H1 (cell line): Measurements from ENCODE around the gene RUVBL2. TPM values are rescaled to one million over a fixed set of nuclear protein-coding genes. Genes with fewer than 3 reads are reported as not detected.

Experiments
- CTCF ChIA-PET: fragments of 300-600 bp; sonication (Branson Sonifier 250); formaldehyde crosslinking; loops from one replicate; lab custom pipeline; 2021; ENCODE audit not compliant: partially characterized antibody; lab: Charles Lee
- POLR2A ChIA-PET: fragments of 300-600 bp; sonication (Branson Sonifier 250); formaldehyde crosslinking; loops from one replicate; lab custom pipeline; 2021; ENCODE audit warnings: inconsistent platforms; ENCODE audit not compliant: partially characterized antibody; lab: Charles Lee
- DNase-seq, 2 experiments: peaks; one replicate each; pipeline versions ENCODE4 v3.0.0 to v3.0.0-alpha.2; 2010 to 2022; ENCODE audit warnings: low spot score in 2 of 2, low read depth in 1 of 2, mixed read lengths in 1 of 2
- FAIRE-seq: peaks from 2 replicates; lab custom pipeline; 2011; peaks lifted over from hg19 to GRCh38; lab: Jason Lieb, UNC
- H2AFZ ChIP-seq: 2 replicates; pipeline ENCODE4 v1.8.1; 2012; ENCODE audit warnings: low read length, inconsistent platforms
- H2AK5ac ChIP-seq: 2 replicates; pipeline ENCODE4 v1.6.1; 2013; ENCODE audit warnings: low read depth, low read length
- H2BK120ac ChIP-seq: replicated peaks from 2 replicates; pipeline ENCODE3; 2013; ENCODE audit warnings: low read depth, low read length, inconsistent platforms
- H2BK12ac ChIP-seq: 2 replicates; pipeline ENCODE4 v1.6.1; 2013; ENCODE audit warnings: low read depth, low read length
- H2BK15ac ChIP-seq: 2 replicates; pipeline ENCODE4 v1.6.1; 2013; ENCODE audit warnings: low read length
- H2BK20ac ChIP-seq: 2 replicates; pipeline ENCODE4 v1.6.1; 2013; ENCODE audit warnings: low read length
- H2BK5ac ChIP-seq: 2 replicates; pipeline ENCODE4 v1.6.1; 2013; ENCODE audit warnings: low read depth, low read length
- H3K14ac ChIP-seq: 2 replicates; pipeline ENCODE4 v1.6.1; 2013; ENCODE audit warnings: inconsistent platforms; ENCODE audit not compliant: insufficient read length
- H3K18ac ChIP-seq: 2 replicates; pipeline ENCODE4 v1.6.1; 2013; ENCODE audit warnings: low read length; ENCODE audit errors: extremely low read depth
- H3K23ac ChIP-seq: 2 replicates; pipeline ENCODE4 v1.6.1; 2013; ENCODE audit warnings: inconsistent platforms; ENCODE audit not compliant: insufficient read length
- H3K23me2 ChIP-seq: 2 replicates; pipeline ENCODE4 v1.6.1; 2013; ENCODE audit warnings: low read depth, low read length
- H3K27ac ChIP-seq: 2 replicates; pipeline ENCODE4 v1.6.1; 2011; ENCODE audit warnings: low read depth, low read length, inconsistent platforms
- H3K27me3 ChIP-seq, 4 experiments: replicated peaks in 1 of 4; 1 replicate in 1 of 4; 2 replicates in 3 of 4; pipeline versions ENCODE4 v1.6.1 to v1.8.1; 2011 to 2013; ENCODE audit warnings: low read length in 3 of 4, mild to moderate bottlenecking in 3 of 4, inconsistent platforms in 2 of 4, mixed read lengths in 2 of 4, moderate library complexity in 1 of 4; ENCODE audit not compliant: control insufficient read depth in 3 of 4, insufficient read depth in 3 of 4; ENCODE audit errors: extremely low read depth in 1 of 4
- H3K36me3 ChIP-seq, 4 experiments: 2 replicates each; pipeline versions ENCODE4 v1.6.1 to v1.8.1; 2011 to 2013; ENCODE audit warnings: mild to moderate bottlenecking in 4 of 4, low read length in 3 of 4, moderate library complexity in 2 of 4, control low read depth in 1 of 4, inconsistent platforms in 1 of 4; ENCODE audit not compliant: insufficient read depth in 4 of 4, control insufficient read depth in 2 of 4
- H3K4ac ChIP-seq: replicated peaks from 2 replicates; pipeline ENCODE3; 2013; ENCODE audit warnings: low read length, low read depth, mixed read lengths, inconsistent platforms; ENCODE audit not compliant: insufficient read length
- H3K4me1 ChIP-seq, 4 experiments: replicated peaks in 1 of 4; 1 replicate in 1 of 4; 2 replicates in 3 of 4; pipeline versions ENCODE4 v1.6.1 to v1.8.1; 2011 to 2013; ENCODE audit warnings: low read length in 3 of 4, inconsistent platforms in 2 of 4, mixed read lengths in 1 of 4; ENCODE audit not compliant: insufficient read depth in 4 of 4, control insufficient read depth in 3 of 4
- H3K4me2 ChIP-seq, 2 experiments: 2 replicates each; pipeline versions ENCODE4 v1.6.1 to v1.8.1; 2011 to 2013; ENCODE audit warnings: low read depth in 2 of 2, low read length in 2 of 2, control low read depth in 1 of 2, inconsistent platforms in 1 of 2, mild to moderate bottlenecking in 1 of 2; ENCODE audit not compliant: insufficient read depth in 1 of 2
- H3K4me3 ChIP-seq, 4 experiments: fragments of 200-600, 300-600 bp in 1 of 4; sonication (generic), shearing (Covaris generic), sonication (Bioruptor Twin) in 1 of 4; 2 replicates each; pipeline versions ENCODE4 v1.5.1 to v1.8.1; 2011 to 2016; ENCODE audit warnings: low read length in 4 of 4, low read depth in 3 of 4, control low read depth in 2 of 4, inconsistent platforms in 2 of 4, mild to moderate bottlenecking in 2 of 4, mixed read lengths in 1 of 4, moderate library complexity in 1 of 4; ENCODE audit not compliant: insufficient read depth in 2 of 4; ENCODE audit errors: extremely low read depth in 1 of 4
- H3K56ac ChIP-seq: replicated peaks from 2 replicates; pipeline ENCODE3; 2013; ENCODE audit warnings: low read depth, mild to moderate bottlenecking, mixed read lengths, low read length, inconsistent platforms; ENCODE audit not compliant: insufficient read length
- H3K79me1 ChIP-seq: 2 replicates; pipeline ENCODE4 v1.6.1; 2013; ENCODE audit warnings: low read depth, low read length, control low read depth
- H3K79me2 ChIP-seq, 2 experiments: 2 replicates each; pipeline versions ENCODE4 v1.6.1 to v1.8.1; 2012 to 2013; ENCODE audit warnings: low read length in 2 of 2, mild to moderate bottlenecking in 2 of 2, inconsistent platforms in 1 of 2; ENCODE audit not compliant: insufficient read depth in 2 of 2, control insufficient read depth in 1 of 2
- H3K9ac ChIP-seq, 4 experiments: replicated peaks in 1 of 4; 1 replicate in 1 of 4; 2 replicates in 3 of 4; pipeline versions ENCODE4 v1.6.1 to v1.8.1; 2011 to 2013; ENCODE audit warnings: low read depth in 3 of 4, low read length in 3 of 4, control low read depth in 2 of 4, mild to moderate bottlenecking in 2 of 4, moderate library complexity in 2 of 4, inconsistent platforms in 1 of 4; ENCODE audit errors: extremely low read depth in 1 of 4
- H3K9me3 ChIP-seq, 2 experiments: 2 replicates each; pipeline versions ENCODE4 v1.6.1 to v1.8.1; 2012 to 2013; ENCODE audit warnings: mild to moderate bottlenecking in 2 of 2, moderate library complexity in 2 of 2, control low read depth in 1 of 2, inconsistent platforms in 1 of 2, low read depth in 1 of 2, low read length in 1 of 2, mixed read lengths in 1 of 2; ENCODE audit not compliant: insufficient read depth in 2 of 2
- H4K20me1 ChIP-seq, 2 experiments: replicated peaks in 1 of 2; 2 replicates each; pipeline versions ENCODE3 to v1.8.1; 2011 to 2013; ENCODE audit warnings: inconsistent platforms in 2 of 2, low read length in 2 of 2, mild to moderate bottlenecking in 1 of 2; ENCODE audit not compliant: insufficient read depth in 2 of 2, control insufficient read depth in 1 of 2
- H4K5ac ChIP-seq: 2 replicates; pipeline ENCODE4 v1.6.1; 2013; ENCODE audit warnings: low read length, low read depth, mixed read lengths, inconsistent platforms; ENCODE audit not compliant: insufficient read length
- H4K8ac ChIP-seq: 2 replicates; pipeline ENCODE4 v1.8.0; 2013; ENCODE audit warnings: mild to moderate bottlenecking, moderate library complexity, low read length, inconsistent platforms; ENCODE audit not compliant: insufficient read depth; ENCODE audit errors: extremely low read depth
- H4K91ac ChIP-seq: replicated peaks from 2 replicates; pipeline ENCODE3; 2013; ENCODE audit warnings: low read length, mixed read lengths, inconsistent platforms; ENCODE audit not compliant: insufficient read length
- NANOG ChIP-seq: IDR thresholded peaks from 2 replicates; pipeline ENCODE4 v1.6.1; 2011; ENCODE audit warnings: low read length, low read depth, mild to moderate bottlenecking, inconsistent platforms; ENCODE audit not compliant: insufficient read depth, poor library complexity, severe bottlenecking
- WGBS, 2 experiments: shearing (Covaris generic) in 1 of 2; methylation state at CpG; one replicate each; pipeline versions ENCODE4 v1.1.6 to v1.1.7; 2013 to 2015; ENCODE audit warnings: low lambda C conversion rate in 2 of 2, mixed read lengths in 2 of 2, inconsistent platforms in 1 of 2, low coverage in 1 of 2, missing lambda C conversion rate in 1 of 2; ENCODE audit not compliant: insufficient replicate concordance in 2 of 2, insufficient coverage in 1 of 2, insufficient read length in 1 of 2; ENCODE audit errors: extremely low coverage in 1 of 2, missing lambda C conversion rate in 1 of 2; 5-methylcytosine and 5-hydroxymethylcytosine counted together
- polyA plus RNA-seq, 7 experiments: library from polyadenylated mRNA; depleted of rRNA in 3 of 7; stranded (reverse) in 5 of 7; unstranded in 2 of 7; fragments of >200 nt in 5 of 7; fragments of 200-250 nt in 2 of 7; gene quantifications; 1 replicate in 5 of 7; 2 replicates in 1 of 7; 4 replicates in 1 of 7; pipeline versions ENCODE4 v1.2.1 to v1.2.3, GENCODE V29; 2011 to 2013; ENCODE audit warnings: missing spikeins in 2 of 7, mixed read lengths in 2 of 7
- total RNA-seq: library from RNA; stranded (reverse); fragmentation: NEBNext Ultra II Directional; extraction: Animal tissue kit (Norgen Biotek cat#: 25700); gene quantifications from 2 replicates; pipeline ENCODE4 v1.2.1, GENCODE V29; 2021

The RUVBL2 gene
- total and polyA plus RNA-seq, 2 of the 8 experiments (the other 6 are each of a cell fraction or from before 2014, with no cell fraction given), result 152 to 247 TPM

- Histone ChIP-seq H3K4me2 (no peak overlapping the region), H3K27me3 (no peaks in the 10 kb centered on the region), H4K91ac (no peak overlapping the region), H2BK12ac (no peak overlapping the region), H2AFZ (no peak overlapping the region), H3K9ac (no peak overlapping the region), H3K36me3 (peaks cover 2 to 29% (median 13%) of the 10 kb centered on the region in 4 experiments; a peak in 5 of 8 replicates), H3K23me2 (peaks cover 14% of the 10 kb centered on the region; the same call in 1 of the 2 replicates), H2BK120ac (no peak overlapping the region), H3K4me3 (no peak overlapping the region), H3K27ac (no peak overlapping the region), H4K5ac (no peak overlapping the region), H2BK15ac (no peak overlapping the region), H4K20me1 (peaks cover 3 to 13% of the 10 kb centered on the region in 2 experiments), H3K18ac (no peak overlapping the region), H3K4ac (no peak overlapping the region), H3K79me1 (peaks cover 2% of the 10 kb centered on the region; the same call in 1 of the 2 replicates), H2BK20ac (no peak overlapping the region), H3K4me1 (peaks cover 4 to 11% (median 7%) of the 10 kb centered on the region in 4 experiments), H3K79me2 (peaks cover 0 to 13% of the 10 kb centered on the region in 2 experiments; a peak in 2 of 4 replicates), H4K8ac (no peak overlapping the region), H3K23ac (no peak overlapping the region), H3K56ac (no peak overlapping the region)
- ChIA-PET CTCF (interaction anchor here (1.0 to 3.0 kb wide), 2 partner anchors 34 to 180 kb away, joined by 4 to 14 read pairs; no protein-coding TSS in a partner anchor), POLR2A (interaction anchor here (0.8 to 4.6 kb wide), 6 partner anchors 9 to 96 kb away, joined by 3 to 27 read pairs (median 6); partner anchors contain the start of genes NUCB1 and PPP1R15A)
- WGBS, 2 experiments, result 94% methylated on average over 15 of the region's 15 CpGs; no CpG with 5 or more reads in 1 of the 2 experiments
- DNase-seq (no peak), FAIRE-seq (no peak)
- TF ChIP-seq NANOG, result no peak
- TF ChIP-seq, all 59 proteins: peak for 0
- no peak overlapping the region for H3K14ac ChIP-seq
- no peak overlapping the region for H2BK5ac ChIP-seq
- no peak overlapping the region for H2AK5ac ChIP-seq
- H3K9me3 ChIP-seq, result no peaks in the 10 kb centered on the region
Measured at GRCh38 chr19:48968813-48969218, 24.9 kb upstream of the RUVBL2 start.
